Stimulated activated CD8-positive, alpha-beta memory T cell treated with anti-CD3 and anti-CD28 coated beads, Interleukin-15, amount 100 ng/mL, for 48 hours (primary cell): ENCODE results near the gene KPNA1.

Experiments used
- DNase-seq, 2 donors: peaks; one replicate each; pipeline ENCODE4 v3.0.0-alpha.2; 2020; ENCODE audit warnings: low read depth in 2 of 2

The KPNA1 gene

DNA sequence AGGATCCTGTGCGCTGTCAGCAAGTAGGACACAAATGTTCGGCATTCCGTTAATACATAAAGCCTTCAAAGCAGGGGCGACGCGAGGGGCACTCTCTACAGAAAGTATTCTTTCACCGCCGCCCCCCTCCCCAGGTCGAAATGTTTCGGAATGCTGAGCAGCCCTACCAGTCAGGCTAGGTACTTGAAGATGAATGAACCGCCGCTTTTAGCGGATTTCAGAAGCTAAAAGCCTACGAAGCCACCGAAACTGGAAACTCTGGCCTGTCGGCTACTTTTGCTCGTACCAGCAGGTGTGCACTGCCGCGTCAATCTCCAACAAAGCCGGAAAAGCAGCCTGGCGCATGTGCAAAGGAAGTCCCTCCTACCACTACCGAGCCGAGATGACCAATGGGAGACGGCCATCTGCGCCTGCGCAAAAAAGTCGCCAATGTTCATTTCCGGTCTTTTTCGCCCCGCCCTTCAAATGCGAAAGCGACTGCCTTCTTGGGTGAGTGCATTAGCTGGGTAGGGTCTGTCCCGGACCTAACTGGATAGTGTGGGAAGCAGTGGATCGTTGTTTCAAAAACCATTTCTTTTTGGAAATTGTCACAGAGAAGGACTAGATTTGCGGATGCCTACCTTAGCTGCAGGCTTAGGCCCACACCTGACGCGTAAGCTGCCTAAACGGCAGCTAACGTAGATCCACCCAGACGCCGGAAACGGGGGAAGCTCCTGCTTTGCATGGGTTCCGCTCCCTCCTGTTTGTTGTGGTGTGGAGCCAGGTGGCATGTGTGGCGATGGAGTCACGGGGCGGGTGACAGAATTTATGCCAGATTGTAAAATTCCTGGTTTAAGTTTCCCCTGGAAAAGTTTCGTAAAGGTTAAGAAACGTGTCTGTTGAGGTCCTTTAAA lies 98.7 kb downstream of the KPNA1 start, which contains the start of gene WDR5B:
TSS of gene WDR5B (minus strand) at position 301 of the 893 bp plus-strand sequence. CDS start 534 bp downstream, outside the sequence.
- peak; percentile 93 to 94 for DNase-seq

DNA sequence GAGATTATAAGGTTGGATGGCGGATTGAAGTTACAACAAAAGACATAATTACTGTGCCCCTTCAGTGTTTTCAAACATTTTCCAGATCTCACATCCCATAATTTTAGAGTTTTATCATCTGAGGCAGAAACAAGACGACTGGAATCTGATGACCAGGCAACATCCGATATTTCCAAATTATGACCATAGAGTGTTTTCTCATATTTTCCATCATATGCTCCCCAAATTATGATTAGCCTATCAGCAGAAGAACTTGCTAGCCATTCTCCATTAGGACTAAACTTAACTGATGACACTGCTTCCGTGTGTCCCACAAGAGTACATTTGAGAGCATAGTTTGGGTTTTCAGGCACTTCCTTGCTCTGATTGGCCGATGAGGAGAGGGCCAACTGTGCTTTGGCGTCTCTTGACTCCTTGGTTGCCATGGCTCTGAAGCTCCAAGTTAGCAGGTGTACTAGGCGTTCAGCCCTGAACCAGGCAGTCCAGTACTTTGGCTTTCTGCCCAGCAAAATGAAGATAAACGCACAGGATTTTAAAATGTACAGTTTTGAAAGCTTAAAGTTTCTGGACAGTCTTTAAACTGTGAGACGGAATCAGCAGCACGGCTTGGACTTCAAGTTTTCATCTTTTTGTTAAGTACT lies 99.5 kb downstream of the KPNA1 start:
- peak; percentile 19 to 30 for DNase-seq

DNA sequence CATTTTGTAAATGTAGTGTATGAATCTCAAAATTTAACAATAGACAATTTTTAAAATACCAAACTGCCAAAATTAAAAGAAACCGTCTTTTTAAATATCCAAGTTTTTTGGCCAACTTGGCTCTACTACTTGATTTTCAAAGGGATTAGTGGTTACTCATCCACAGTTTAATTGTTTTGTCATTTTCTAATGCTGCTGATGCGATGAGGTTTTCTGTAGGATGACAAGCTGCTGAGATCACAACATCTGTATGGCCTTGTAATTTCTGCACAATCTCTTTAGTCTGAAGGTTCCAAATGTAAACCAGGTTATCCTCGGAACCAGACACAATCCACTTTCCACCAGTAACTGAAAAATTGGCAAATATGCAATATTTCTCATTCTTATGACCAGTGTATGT lies 100.3 kb downstream of the KPNA1 start:
- DNase-seq = no peak

DNA sequence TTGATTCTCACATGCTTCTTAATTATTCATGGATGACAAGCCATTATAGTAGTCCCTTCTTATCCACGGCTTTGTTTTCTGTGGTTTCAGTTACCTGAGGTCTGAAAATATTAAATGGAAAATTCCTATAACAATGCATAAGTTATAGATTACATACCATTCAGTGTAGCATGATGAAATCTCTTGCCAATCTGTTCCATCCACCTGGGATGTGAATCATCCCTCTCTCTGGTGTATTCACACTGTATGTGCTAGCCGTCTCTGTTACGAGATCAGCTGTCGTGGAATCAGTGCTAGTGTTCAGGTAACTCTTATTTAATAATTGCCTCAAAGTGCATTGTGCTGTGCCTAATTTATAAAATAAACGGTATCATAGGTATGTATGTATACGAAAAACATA lies 104.1 kb downstream of the KPNA1 start:
- no peak for DNase-seq

DNA sequence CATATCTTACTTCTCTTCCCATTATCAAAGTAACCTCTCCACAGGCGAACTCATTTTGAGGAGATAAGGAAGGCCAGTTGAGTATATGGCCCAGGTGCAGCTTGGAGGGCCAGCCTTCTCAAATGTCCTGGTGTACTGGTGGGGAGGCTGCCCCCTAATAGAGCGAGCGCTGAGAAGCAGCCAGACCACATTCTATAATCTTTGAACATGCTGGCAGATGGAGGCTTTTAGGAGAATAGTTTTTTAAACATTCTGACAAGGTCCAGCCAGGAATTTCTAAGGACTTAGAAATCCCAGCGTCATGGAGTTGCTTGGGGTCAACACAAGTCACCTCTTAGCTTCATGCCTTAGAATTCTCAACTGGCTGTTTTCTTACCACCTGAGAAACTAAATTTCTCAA lies 104.6 kb downstream of the KPNA1 start:
- DNase-seq = no peak

DNA sequence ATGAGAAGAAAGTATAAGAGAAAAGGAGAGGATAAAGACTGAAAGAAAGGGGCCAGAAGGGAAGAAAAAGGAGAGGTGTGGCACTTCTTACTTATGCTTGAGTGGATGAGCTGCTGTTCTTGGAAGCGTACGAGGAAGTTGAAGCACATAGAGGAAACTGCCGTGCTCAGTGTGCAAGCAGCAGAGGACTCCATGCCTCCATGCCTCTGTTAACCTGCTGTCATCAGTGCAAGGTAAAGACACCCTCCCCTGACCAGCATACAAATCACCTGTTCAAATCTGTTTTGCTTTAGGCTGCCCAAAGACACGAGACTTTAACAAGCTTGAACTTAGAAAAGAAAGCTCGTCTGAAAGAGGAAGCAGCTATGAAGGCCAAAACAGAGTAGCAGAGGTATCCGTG lies 105.3 kb downstream of the KPNA1 start:
- DNase-seq = no peak

DNA sequence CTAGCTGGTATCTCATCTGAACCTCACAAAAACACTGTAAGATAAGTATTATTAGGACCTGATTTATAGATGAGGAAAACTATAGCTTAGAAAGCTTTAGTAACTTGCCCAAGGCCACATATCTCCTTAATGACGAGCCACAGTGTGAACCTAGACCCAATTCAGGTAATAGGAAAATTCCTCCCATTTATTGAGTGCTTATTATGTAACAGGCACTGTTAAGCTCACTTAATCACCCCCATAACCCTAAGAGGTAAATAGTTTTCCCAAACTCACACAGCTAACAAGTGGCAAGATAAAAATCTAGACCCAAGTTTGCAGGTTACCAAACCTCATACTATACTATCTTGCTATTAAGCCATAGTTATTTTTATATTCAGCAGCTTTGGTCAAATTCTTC lies 106.8 kb downstream of the KPNA1 start:
- no peak for DNase-seq

DNA sequence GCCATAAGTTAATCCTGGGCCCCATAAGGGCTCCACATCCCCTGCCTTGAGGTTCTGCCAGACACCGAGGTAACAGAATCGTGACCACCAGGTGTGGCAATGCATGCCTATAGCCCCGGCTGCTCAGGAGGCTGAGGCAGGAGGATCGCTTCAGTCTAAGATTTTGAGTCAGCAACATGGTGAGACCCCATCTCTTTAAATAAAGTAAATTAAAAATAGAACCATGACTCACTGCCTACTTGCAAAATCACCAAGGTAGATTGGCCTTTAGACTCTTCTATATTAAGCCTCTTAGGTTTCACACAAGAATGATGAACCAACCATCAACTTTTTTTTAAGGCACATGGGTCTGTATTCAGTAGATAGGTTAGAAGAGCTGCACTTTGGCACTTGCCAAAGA lies 108.5 kb downstream of the KPNA1 start:
- DNase-seq = peak in 1 of 2 donors; percentile 11

DNA sequence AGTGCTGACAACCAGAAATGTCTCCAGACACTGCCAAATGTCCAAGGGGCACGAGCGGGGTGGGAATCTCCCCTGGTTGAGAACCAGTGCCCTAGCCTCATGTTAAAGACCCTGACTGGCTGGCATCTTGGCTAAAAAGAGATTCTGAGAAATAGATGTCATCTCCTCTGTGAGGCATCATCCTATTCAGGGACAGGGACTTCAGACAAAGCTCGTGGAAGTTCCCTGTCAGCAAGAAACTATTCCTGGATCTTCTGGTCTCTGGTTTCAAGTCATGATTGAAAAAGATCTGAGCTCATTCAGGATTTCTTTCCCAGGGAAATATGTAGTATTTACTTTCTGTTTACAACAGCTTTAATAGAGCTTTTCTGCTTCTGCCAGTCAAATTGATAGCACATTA lies 109.7 kb downstream of the KPNA1 start:
- no peak for DNase-seq

DNA sequence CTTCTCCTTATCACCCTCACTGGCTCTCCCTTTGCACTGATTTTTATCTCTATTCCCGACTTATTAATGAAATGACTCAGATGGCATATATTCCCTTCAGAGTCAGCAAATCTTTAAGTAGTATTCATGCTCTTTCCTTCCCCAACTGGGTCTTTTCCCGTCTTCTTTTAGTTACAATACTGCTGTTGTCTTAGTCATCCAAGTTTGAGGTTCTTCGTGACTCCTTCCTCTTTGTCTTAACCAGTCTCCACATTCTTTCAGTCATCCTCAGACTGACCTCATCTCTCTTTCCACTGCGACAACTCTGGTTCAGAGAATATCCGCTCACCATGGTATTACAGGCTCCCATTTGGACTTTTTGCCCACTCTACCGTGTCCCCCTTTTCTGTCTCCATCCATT lies 111.2 kb downstream of the KPNA1 start:
- DNase-seq = no peak

DNA sequence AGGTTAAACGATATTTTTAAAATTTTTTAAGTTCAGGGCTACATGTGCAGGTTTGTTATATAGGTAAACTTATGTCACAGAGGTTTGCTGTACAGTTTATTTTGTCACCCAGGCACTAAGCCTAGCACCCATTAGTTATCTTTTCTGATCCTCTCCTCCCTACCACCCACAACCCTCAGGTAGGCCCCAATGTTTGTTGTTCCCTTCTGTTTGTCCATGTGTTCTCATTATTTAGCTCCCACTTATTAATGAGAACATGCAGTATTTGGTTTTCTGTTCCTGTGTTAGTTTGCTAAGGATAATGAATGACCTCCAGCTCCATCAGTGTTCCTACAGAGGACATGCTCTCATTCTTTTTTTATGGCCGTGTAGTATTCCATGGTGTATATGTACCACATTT lies 115.8 kb downstream of the KPNA1 start:
- DNase-seq = no peak

DNA sequence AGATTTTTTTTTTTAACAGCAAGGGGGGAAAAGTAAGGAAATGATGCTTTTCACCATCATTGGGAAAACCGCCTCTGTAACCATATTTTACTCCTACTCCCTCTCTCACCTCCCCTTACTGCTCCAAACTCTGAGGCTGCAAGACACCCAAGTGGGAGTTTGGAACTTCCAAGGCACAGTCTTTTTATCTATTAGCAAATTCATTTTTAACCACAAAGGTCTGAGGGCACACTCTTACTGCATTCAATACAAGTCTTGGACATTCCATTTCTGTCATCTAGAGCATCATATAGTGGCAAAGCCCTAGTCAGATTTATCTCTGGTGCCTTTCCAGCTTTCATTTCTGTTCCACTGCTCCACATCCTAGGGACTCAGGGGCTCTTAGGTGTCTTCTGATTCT lies 117.5 kb downstream of the KPNA1 start:
- DNase-seq = no peak

DNA sequence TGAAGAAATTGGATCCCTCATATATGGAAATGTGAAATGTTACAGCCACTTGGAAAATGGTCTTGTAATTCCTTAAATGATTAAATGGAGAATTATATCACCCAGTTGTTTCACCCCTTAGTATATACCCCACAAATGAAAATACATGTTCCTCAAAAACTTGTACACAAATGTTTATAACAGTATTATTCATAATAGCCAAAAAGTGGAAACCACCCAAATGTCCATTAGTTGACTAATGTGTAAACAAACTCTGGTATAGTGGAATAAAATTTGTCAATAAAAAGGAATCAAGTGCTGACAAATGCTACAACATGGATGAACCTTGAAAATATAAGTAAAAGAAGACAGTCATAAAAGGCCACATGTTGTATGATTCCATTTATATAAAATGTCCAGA lies 118.2 kb downstream of the KPNA1 start:
- DNase-seq = no peak

DNA sequence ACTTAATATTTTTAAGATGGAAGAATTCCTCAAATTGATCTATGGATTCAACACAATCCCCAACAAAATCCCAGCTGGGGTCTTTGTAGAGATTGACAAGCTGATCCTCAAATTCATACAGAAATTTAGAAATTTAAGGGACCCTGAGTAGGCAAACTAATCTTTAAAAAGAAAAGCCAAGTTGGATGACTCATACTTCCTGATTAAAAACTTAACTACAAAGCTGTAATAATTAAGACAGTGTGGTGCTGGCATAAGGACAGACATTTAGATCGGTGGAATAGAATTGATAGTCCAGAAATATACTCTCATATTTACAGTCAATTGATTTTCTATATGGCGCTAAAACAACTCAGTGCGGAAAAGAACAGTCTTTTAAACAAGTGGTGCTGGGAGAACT lies 119.2 kb downstream of the KPNA1 start:
- no peak for DNase-seq

DNA sequence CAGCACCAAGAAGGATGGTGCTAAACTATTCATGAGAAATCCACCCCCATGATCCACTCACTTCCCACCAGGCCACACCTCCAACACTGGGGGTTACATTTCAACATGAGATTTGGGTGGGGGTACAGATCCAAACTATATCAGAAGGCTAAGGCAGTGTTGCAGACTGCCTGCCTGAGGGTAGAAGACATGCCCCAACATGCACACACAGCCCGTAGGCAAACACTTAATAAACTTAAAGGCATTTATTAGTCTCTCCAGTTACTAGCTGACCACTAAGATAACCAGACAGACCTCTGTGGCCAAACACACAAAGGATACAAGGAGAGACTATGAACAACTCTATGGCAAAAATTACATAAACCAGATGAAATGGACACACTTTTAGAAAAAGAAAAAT lies 120.6 kb downstream of the KPNA1 start:
- no peak for DNase-seq

DNA sequence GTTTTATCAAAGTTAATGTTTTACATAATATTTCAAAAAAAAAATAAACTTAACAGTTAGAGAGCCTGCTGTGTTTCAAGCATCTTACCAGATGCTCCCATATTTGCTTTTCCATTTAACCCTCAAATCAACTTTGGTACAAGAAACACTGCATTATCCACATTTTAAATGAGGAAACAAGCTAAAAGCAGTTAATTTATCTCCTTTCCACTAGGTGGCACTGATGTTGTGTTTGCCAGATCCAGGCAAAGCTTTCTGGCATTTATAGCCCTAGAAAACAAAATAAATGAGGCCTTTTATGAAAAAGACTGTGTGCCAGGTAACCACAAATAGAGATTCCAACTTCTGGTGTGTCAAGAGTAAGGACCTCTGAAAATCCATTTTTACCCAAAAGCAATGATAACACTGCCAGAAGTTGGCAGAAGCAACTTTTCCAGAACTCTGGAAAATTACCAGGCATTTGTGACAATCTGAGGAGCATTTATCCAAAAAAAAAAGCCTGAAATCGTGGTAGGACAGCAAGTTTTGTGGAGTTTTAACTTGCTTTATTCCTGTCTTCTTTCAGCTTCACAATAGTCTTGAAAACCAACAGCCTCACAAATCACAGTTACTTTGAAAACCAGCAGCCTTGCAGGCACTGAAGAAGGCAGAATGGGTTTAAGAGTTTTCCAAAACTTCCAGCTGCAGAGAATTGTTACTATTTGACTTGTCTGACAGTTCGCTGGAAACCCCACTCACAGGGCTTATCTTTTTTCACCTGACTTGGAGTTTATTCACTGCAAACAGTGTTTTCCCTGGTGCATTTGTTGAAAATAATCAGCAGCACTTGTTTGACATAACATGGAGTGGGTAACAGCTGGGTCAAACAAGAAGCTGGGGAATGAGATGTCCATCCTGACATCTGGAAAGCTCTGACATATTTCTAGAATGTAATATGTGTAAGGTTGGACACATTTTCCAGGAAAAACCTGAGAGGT lies 121.6 kb downstream of the KPNA1 start:
- no peak for DNase-seq

DNA sequence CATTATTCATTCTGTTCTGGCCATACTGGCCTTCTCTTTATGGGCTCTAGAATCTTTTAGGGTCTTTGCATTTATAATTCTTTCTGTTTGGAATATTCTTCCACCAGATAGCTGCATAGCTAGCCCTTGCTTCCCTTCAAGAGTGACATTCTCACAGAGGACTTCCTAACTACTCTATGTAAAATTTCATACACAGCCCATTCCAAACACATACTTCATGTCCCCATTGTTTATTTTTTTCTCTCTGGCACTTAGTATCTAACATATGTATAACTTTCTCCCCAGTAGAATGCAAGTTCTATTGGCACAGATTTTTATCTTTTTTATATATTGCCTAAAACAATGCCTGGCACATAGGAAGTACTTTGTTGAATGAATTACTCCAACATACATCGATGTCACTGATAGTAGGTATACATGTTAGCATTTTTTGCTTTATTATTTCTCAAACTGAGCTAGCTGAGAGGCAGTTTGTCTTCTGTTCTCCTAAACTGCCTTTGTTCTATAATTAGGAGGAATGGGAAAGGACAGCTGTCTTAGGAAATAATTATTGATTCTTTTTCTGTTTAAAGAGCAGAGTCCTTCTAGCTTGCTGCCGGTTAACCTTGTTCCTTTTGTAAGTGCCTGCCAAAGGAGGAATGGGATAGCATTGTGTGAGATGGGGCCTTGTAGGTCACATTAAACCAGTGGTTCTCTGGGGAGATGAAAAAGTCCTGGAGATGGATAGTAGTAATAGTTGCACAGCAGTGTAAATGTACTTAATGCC lies 122.9 kb downstream of the KPNA1 start:
- DNase-seq = no peak

DNA sequence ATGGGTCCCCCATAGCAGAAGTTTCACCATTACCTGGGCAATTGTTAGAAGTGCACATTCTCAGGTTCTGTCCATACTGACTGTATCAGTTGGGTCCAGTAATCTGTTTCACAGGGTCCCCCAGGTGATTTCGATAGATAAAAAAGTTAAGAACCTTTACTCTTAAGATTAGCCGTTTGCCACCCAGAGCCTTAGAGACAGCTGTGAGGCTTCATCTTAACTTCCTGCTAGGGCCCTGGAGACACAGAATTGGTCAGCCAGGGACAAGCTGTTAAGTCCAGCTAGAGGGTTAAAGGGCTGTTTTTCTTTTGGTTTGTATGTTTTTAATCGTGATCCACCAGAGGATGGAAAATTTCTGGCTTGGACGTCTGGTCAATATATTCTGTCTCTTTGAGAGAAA lies 124.1 kb downstream of the KPNA1 start:
- no peak for DNase-seq

DNA sequence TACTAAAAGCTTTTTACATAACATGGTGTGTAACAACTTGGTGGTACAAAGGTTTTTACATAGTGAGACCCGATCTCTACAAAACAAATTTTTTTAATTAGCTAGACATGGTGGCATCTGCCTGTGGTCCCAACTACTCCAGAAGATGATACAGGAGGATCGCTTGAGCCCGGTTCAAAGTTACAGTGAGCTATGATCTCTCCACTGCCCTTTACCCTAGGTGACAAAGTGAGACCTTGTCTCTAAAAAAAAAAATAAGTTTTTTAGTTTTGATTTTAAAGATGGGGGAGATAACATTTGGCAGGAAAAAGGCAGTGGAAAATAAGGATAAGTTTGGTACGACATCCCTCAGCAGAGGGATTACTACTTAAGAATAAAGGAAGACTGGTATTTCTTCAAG lies 124.8 kb downstream of the KPNA1 start:
- DNase-seq = no peak

DNA sequence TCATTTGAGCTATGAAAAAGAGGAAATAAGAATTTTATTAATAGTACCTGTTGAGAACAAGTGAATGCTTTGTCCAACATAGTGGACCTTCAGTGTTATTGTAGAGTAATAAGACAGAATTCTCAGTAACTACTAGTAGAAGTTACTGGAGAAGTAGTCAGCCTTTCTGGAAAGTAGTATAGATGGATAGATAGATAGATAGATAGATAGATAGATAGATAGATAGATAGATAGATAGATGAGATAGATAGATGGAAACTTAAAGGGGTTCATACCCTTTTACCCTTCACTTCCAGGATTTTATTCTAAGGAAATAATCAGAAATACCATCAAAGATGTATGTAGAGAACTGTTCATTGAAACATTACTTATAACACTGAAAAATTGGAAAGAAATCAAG lies 125.5 kb downstream of the KPNA1 start:
- no peak for DNase-seq

DNA sequence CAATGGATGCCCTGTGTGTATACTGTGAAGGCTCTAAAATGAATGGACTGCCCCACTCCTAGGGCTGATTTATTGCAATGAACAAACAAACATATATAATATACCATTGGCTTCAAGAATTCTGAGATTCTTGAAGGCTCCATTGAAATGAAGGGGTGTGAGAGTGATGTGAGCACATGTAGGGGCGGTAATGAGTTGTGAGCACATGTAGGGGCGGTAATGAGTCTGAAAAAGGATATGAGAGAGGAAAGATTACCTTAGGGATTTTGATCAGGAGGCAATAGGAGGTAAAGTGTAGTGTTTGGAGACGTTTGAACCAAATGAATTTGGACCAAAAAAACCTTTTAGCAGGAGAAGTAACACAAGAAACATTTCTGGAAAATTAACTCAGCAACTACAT lies 127.0 kb downstream of the KPNA1 start:
- no peak for DNase-seq
